Fibroblast of pulmonary artery (primary cell): ENCODE results near the gene MAGOHB.

Source experiments
- DNase-seq: peaks from one replicate; pipeline ENCODE4 v3.0.0-alpha.2; 2010; ENCODE audit warnings: low read depth
- H3K4me3 ChIP-seq: replicated peaks from 2 replicates; pipeline ENCODE4 v1.5.1; 2011; ENCODE audit warnings: low read depth, mild to moderate bottlenecking, control low read depth, low read length, moderate library complexity
- TF ChIP-seq, protein P1 (sequence below): IDR thresholded peaks from 2 replicates; pipeline ENCODE4 v1.5.1; 2011; ENCODE audit warnings: mild to moderate bottlenecking, control low read depth, low read length, inconsistent platforms; ENCODE audit errors: missing control alignments

Gene MAGOHB

DNA sequence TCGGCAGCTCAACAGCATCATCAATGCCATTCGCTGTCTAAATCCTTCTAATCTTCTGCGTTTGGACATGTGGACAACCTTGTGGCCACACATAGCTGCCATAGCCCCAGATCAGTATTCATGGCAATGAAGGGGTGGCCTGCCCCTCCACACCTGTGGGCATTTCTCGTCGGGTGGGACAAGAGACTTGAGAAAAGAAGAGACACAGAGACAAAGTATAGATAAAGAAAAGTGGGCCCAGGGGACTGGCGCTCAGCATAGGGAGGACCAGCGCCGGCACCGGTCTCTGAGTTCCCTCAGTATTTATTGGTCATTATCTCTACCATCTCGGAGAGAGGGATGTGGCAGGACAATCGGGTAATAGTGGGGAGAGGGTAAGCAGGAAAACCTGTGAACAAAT, 42.3 kb downstream of the MAGOHB start:
- TF ChIP-seq, protein P1, sequence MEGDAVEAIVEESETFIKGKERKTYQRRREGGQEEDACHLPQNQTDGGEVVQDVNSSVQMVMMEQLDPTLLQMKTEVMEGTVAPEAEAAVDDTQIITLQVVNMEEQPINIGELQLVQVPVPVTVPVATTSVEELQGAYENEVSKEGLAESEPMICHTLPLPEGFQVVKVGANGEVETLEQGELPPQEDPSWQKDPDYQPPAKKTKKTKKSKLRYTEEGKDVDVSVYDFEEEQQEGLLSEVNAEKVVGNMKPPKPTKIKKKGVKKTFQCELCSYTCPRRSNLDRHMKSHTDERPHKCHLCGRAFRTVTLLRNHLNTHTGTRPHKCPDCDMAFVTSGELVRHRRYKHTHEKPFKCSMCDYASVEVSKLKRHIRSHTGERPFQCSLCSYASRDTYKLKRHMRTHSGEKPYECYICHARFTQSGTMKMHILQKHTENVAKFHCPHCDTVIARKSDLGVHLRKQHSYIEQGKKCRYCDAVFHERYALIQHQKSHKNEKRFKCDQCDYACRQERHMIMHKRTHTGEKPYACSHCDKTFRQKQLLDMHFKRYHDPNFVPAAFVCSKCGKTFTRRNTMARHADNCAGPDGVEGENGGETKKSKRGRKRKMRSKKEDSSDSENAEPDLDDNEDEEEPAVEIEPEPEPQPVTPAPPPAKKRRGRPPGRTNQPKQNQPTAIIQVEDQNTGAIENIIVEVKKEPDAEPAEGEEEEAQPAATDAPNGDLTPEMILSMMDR, result no peak
- no peak overlapping the region for H3K4me3 ChIP-seq
- no peak for DNase-seq

DNA sequence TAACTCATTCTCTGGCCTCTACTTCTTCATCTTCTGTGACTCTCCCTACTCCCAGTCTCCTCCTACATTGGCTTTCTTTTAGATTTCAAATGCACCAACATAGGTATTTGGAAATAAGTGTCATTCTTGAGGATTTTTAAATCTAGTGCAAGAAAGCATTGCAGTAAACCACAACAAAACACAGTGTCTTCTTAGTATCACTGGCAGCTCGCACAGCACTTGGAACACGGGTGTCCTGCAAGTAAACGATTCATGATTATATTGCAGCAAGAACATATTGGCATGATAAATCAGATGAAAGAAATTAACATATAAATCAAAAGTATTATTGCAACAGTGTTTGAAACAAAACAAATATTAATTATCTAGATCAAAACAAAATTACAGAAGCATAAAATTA, 45.6 kb downstream of the MAGOHB start:
- H3K4me3 ChIP-seq, result no peak overlapping the region
- TF ChIP-seq, protein P1, result no peak
- DNase-seq, result no peak

DNA sequence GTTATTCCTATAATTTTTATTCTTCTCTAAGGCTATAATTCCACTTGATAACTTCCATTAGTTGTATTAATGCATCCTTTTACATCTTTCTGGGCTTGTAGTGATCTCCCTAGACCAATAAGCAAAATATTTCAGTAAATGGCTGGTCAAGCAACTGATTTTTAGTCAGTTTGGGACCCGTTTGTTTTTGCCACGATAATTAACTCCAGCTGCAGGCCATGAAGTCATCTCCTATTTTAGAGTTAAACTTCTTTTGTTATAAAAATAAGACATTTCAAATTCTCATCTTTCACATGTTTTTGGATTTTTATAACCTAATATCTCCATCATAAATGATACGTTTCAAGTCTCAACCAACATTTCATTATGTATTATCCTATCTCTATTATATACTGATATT, 49.4 kb downstream of the MAGOHB start:
- DNase-seq, result no peak
- H3K4me3 ChIP-seq, result no peak overlapping the region
- TF ChIP-seq, protein P1, result no peak

DNA sequence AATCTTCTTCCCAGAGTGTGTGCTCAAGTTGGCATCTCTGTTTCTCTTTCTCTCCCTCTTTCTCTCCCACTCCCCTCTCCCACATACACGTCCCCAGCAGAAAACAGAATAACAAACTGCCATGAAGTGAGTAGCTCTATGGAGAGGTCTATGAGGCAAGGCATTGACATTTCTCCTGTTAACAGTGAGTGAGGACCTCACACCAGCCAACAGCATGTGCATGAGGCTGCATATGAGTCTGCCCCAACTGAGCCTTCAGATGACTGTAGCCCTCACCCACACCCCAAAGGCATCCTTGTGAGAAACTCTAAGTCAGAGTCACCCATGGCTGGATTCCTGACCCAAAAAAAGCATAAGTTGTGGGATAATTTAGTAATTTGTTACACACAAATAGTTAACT, 50.4 kb downstream of the MAGOHB start:
- TF ChIP-seq, protein P1, result no peak

DNA sequence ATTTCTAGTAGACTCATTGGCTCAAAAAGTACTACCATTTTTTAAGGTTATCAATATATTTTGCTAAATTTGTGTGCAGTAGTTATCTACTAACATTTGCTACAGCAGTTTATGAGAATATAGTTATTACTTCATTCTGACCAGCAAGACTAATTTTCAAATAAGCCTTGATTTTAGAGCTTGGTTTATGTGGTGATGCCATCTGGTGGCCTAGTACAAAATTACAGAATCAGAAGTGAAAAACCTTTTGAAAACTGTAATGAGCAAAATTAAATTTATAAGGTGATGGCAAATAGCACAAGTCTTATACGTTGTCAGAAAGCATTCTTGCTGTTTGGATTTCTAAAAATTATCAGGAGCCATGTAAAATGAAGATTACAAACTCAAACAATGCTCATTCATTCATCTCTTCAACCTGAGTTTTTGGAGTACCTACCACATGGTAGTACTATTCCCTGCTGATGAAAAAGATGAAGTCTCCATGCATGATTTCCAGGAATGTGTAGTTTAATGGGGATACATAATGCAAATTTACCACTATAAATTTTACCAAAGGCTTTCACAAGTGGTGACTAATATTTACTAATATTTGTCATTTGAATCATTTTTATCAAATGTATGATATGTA, 51.0 kb downstream of the MAGOHB start:
- DNase-seq, result peak; percentile 72
- H3K4me3 ChIP-seq, result no peak overlapping the region
- TF ChIP-seq, protein P1, result peak; percentile 59

More for the DNA sequence above, 50.4 kb downstream of the MAGOHB start:
- no peak for DNase-seq
- no peak overlapping the region for H3K4me3 ChIP-seq

DNA sequence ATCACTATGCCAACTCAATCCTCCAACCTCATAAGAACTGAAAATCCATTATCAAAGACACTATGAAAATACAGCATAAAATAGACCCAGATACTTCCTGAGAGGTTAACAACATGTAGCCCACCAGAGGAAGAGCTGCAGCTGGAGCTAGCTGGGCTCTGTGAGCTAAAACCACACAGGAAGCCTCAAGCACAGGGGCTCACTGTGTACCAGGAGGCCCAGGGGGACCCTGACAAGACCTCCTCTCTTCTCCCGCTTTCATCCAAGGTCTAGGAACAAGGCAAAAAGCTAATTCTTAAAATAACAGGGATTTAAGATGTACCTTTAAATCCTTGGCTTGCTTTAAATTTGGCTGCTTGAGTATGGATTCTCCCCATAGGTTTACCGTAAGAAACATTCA, 54.2 kb downstream of the MAGOHB start:
- DNase-seq, result no peak
- no peak overlapping the region for H3K4me3 ChIP-seq
- TF ChIP-seq, protein P1, result no peak

DNA sequence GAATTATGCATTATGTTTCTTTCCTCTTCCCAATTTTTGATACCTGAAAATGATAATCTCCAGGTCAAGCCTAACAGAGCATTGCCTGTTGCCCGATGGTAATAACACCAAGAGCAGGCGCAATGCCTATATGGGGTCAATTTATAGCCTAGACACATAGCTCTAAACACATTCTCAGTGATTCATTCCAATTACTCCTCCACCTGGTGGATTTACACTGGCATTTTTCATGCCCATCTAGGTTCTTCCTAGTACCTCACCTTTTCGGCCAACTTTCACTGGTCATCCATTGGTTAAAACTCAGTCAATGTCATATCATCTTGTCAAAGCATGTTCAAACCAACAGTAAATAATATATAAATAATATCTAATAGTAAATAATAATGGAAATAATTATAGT, 54.6 kb downstream of the MAGOHB start:
- DNase-seq, result no peak
- H3K4me3 ChIP-seq, result no peak overlapping the region
- TF ChIP-seq, protein P1, result no peak
